Measurements from ENCODE around the gene CH25H.
"Not testable (repeated sequence)": the region's sequence is repeated elsewhere in the genome, so short reads cannot be mapped to it uniquely, and the experiment has no call there.

CH25H gene, protein sequence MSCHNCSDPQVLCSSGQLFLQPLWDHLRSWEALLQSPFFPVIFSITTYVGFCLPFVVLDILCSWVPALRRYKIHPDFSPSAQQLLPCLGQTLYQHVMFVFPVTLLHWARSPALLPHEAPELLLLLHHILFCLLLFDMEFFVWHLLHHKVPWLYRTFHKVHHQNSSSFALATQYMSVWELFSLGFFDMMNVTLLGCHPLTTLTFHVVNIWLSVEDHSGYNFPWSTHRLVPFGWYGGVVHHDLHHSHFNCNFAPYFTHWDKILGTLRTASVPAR

DNA sequence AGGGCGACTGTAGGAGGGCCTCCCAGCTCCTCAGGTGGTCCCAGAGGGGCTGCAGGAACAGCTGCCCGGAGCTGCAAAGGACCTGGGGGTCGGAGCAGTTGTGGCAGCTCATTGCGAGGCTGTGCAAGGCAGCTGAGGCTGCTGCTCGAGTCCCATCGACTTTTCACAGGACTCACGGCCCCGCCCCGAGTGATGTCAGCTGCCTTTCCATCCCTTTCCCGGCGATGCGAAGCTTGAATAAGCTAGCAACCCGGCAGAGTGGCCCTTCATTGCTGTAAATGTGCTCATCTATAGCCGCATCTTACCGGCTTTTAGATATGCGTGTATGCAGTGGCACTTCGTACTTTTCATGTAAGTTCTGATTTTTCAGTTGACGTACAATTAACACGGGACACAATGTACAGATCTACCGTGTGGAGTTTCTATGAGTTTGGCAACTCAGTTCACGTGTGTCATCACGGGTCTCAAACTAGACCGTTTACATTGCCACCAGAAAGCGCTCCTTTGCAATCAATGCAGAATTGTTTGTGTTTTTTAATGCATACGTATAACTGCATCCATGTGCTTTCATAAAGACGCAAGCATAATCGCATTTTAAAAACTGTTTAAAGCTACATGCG, at the start of gene CH25H:
TSS of gene CH25H (minus strand) at position 137 of the 620 bp plus-strand sequence. CDS start at position 112, 25 bp downstream.
- DNase-seq (ENCODE audit: low read depth), result peak; percentile 46
- H3K4me3 ChIP-seq (ENCODE audit: low read depth, low read length), result peak within 1 kb of the TSS; percentile 55

DNA sequence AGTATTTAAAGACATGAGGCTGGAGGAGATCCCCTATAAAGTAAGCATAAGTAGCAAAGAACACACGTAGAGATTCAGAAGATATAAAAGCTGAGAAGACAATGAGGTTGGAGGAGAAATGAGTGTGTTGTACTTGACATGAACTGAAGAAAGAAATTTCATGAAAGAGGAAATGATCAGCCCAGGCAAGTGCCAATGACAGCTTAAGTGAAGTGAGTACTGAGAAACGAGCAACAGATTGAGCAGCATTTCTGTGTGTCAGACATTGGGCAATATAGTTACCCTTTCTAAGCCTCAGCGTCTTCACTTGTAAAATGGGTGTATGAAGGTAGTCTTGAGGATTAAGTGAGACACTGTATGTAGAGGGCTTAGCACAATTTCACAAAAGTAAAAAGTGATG, 49.2 kb upstream of the CH25H start:
- H3K4me3 ChIP-seq (ENCODE audit: low read depth, low read length), result no peak overlapping the region
- DNase-seq (ENCODE audit: low read depth), result no peak

DNA sequence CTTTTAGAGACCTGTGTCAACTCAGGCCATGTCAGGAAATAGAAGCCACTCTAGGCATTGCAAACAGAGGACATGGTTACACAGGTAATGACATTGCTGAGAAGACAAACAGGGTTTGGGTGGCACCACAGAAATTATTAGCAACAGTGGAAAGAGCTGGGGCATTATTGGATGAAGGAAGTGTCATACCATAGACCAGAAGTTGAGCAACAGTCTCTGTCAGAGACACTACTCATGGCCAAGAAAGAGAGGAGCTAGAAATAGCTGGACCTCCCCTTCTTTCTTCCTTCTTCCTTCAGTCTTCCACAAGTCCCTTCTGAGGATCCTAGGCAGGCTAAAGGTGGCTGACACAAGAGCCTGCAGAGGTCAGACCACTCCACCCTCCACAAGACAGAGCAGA, 48.7 kb upstream of the CH25H start:
- no peak for DNase-seq (ENCODE audit: low read depth)
- H3K4me3 ChIP-seq (ENCODE audit: low read depth, low read length), result no peak overlapping the region

DNA sequence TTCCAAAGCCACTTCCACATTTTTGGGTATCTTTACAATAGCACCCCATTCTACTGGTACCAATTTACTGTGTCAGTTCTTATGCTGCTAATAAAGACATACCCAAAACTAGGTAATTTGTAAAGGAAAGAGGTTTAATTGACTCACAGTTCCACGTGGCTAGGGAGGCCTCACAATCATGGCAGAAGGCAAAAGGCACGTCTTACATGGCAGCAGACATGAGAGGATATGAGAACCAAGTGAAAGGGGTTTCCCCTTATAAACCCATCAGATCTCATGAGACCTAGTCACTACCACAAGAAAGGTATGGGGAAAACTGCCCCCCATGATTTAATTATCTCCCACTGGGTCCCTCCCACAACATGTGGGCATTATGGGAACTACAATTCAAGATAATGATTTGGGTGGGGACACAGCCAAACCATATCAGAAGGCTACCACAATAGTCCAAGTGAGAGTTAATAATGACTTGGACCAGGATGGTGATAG, 48.0 kb upstream of the CH25H start:
- not testable (repeated sequence) for H3K4me3 ChIP-seq (ENCODE audit: low read depth, low read length); DNase-seq (ENCODE audit: low read depth)

DNA sequence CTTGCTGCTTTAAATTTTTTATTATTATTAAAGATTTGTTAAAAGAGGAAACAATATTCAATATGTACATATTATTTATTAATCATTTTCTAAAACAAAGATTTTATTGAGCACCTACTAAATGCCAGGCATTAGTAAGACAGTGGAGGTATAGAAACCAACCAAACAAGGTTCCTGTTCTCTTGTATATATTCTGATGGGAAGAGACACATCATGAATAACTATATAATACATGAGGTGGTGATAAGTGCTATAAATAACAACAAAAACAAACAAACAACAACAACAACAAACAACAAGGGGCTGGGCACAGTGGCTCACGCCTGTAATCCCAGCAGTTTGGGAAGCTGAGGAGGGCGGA, 45.1 kb upstream of the CH25H start:
- peak overlapping the region; percentile 81 for H3K4me3 ChIP-seq (ENCODE audit: low read depth, low read length)
- DNase-seq (ENCODE audit: low read depth), result no peak

DNA sequence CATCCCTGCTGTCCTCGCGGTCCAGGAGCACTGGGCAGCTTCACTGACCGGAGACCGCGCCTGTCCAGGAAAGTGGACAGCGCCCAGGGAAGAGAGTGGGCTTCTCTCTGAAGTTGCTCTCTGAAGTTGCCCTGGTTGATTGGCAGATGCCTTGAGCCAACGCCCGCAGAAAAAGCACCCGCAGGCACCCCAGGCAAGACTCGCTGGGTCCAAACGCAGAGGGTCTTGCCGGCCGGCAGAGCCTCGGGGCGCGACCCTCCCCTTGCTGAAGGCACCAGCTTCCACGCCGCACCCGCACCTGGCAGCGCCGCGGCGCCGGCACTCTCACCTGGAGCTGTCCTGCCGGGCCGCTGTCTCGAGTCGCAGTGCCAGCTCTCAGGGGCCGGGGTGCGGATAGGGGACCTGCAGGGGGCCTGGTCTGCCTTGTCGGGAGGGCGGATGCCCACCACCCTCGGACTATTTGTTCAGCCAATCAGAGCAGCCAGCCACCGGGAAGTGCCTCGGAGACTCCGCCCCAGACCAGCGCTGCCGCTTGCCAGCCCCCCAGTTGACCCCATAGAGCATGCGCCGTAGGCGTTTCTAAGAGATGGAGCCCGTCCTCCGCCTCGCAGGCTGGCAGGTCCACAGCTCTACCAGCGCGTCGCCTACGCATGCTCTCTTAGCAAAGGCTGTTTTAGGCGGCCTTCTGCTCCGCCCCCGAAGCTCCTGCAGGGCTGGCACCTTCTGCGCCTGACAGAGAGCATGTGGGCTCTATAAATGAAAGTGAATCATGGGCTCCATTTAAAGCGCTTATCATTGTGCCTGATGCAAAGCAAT, 44.5 kb upstream of the CH25H start, which contains the start of gene LIPA:
TSS of gene LIPA (minus strand) at position 367 of the 816 bp plus-strand sequence. CDS start 4,127 bp downstream, outside the sequence.
- H3K4me3 ChIP-seq (ENCODE audit: low read depth, low read length), result peak within 1 kb of the TSS; percentile 81

DNA sequence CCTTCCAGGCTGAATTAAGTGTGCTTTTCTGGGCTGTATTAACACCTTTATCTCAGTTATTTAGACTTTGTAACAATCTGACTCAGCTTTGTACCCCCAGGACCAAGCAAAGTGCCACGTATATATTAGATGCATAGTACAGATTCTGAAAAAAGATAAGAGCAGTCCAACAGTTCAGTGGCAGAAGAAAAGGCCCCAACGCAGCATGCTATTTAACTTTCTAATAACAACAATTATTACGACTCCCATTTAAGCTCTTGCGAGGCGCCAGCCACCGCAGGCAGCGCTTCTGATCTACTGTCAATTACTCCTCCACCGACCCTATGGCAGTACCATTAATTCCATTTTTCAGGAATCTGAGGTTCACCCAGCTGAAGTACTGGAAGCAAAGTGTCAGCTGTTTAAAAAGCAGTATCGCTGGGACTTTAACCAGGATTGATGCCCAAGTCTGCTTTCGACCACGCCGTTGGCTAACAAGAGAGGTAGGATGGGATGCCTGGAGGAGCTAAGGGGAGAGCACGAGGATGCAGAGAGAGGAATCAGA, 43.8 kb upstream of the CH25H start:
- peak overlapping the region; percentile 81 for H3K4me3 ChIP-seq (ENCODE audit: low read depth, low read length)
- DNase-seq (ENCODE audit: low read depth), result no peak

More for the DNA sequence above, 44.5 kb upstream of the CH25H start, which contains the start of gene LIPA:
- DNase-seq (ENCODE audit: low read depth), result peak; percentile 90

DNA sequence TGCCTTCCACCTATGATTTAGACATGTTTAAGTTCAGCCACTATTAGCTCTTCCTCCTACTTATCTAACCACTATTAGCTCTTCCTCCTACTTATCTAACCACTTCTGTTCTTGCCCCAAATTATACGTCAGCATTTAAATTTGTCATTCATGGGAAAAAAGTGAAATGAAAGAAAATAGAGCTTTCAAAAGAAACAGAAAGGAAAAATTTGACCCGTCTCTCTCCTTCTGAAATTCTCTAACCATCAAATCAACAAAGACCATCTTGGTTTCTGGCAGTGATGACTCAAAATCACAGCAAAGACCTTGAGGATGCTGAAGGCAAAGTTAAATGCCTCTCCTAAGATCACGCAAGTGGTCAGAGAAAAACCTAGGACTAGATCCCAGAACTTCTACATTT, 41.9 kb upstream of the CH25H start:
- no peak for DNase-seq (ENCODE audit: low read depth)
- no peak overlapping the region for H3K4me3 ChIP-seq (ENCODE audit: low read depth, low read length)

DNA sequence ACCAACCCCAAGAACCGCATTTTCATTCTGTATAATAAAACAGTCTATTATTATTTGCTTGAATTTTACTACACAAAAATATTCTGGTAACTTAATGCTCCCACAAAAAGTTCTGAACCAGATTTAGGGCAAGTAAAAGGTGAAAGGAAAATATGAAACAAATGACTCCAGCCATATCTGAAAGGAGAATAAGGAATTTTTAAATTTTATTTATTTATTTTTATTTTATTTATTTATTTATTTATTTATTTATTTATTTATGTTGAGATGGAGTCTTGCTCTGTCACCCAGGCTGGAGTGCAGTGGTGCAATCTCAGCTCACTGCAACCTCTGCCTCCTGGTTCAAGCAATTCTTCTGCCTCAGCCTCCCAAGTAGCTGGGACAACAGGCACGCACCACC, 40.5 kb upstream of the CH25H start:
- not testable (repeated sequence) for H3K4me3 ChIP-seq (ENCODE audit: low read depth, low read length); DNase-seq (ENCODE audit: low read depth)

DNA sequence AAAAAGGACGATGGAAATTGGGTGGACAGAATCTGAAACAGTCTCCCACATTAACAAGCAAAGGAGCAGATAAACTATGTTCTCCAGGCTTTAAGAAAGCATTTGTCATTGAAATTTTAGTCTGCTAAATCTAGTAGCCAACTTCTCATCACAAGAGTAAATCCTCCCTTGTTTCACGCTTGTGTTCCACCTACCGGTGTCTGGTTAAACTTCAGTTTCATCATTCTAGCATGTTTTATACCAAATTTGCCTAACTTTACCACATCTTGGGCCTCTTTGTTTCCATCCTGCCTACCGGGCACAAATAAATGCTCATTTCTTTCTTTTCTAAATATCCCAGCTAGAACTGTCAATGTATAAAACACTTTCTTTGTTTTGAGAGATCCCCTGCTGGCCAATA, 38.7 kb upstream of the CH25H start:
- no peak for DNase-seq (ENCODE audit: low read depth)

DNA sequence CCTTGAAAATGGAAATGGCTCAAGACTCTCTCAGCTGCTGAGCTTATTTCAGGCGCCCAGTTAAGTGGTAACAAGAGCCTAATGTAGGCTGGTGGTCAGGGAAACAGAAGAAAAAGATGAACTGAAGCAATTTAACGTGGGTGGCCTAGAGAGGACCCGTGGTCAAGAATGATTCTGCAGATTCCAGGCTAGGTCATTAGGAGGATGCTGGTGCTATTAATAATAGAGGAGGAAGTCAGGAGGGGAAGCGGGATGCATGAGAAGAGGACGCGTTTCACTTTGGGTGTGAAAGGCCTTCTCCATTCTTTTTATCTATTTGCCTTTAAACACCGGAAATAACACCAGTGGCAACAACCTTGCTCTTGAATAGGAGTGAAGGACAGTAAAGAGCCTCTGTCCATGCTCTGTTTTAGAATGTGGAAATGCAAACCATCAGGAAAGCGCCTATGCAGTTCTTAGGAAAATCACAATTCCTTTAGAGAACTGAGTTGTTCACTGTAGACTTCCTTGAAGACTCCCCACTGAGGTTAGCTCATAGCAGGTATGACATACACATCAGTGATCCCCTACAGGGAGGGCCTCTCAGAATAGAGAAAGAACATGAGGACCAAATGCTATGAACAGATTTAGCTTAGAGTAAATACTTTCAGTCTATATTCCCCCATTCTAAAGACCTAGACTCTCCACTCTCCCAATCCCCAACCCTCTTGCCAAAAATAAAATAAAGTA, 35.9 kb upstream of the CH25H start:
- no peak for DNase-seq (ENCODE audit: low read depth)
- no peak overlapping the region for H3K4me3 ChIP-seq (ENCODE audit: low read depth, low read length)

More for the DNA sequence above, 38.7 kb upstream of the CH25H start:
- H3K4me3 ChIP-seq (ENCODE audit: low read depth, low read length), result no peak overlapping the region

DNA sequence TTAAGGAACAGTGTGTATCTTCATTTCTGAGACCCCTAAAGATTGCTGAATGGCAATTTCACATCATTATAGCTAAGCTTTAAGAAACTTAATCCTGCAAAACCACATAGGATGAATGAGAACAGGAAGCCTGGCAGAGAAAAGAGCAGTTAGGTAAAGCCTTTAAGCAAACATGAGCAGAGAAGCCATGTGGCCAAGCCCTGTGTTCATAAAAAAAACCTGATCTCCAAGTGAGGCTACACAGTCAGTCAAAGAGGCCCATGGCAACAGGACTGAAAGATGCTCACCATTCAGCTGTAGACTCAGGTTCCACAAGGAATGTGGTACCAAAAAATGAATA, 35.2 kb upstream of the CH25H start:
- H3K4me3 ChIP-seq (ENCODE audit: low read depth, low read length), result no peak overlapping the region
- DNase-seq (ENCODE audit: low read depth), result no peak

DNA sequence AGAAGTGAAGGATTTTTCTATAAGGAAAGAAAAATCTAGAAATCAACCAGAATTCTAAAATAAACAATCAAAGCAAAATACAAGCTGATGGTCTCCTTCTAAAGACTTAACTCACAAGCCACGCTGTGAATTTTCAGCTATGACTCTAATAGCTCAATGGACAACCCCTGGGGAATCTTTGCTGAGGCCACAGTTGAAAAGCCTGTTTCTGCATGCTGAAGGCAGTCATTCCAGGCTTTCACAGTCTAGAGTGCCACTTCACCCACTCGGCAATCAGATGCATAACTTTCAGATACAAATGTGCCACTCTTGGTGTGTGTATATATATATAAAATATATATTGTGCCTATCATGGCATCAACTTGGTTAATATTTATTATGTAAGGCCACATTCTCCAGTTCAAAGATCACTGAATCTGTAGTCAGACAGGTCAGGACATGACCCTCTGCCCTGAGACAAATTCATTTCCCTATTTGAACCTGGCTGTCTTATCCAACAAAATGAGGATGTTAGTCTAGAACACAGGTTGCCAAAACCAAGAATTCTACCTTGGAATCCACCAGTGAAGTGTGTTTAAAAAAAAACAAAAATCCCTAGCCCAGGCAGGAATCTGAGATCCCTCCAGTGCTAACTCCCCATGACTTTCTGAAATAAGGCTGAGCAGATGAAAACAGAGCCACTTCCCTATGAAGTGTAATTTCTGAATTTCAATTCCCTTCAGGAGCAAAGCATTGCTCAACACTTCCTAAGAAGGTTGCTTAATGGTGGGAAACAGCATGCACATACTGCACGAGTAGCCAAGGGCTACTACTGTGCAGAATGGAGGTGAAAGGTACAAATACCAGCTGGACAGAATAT, 34.6 kb upstream of the CH25H start:
- H3K4me3 ChIP-seq (ENCODE audit: low read depth, low read length), result no peak overlapping the region
- peak; percentile 76 for DNase-seq (ENCODE audit: low read depth)

DNA sequence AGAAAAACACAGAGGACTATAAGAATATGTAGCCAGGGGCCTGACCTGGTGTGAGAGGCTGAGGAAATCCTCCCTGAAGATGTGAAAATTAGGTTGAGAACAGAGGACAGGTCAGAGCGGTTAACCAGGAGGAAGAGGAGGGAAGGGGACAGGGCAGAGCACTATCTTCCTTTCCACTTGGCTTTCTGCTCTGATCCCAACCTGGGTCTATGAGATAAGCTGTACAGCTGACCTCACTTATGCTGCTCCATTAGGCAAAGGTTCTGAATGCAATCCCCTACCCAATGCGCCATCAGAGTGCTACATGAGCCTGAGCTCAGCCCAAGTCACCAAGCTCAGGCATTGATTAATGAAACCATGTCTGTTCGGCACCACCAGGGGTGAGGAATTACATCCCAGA, 33.9 kb upstream of the CH25H start:
- no peak overlapping the region for H3K4me3 ChIP-seq (ENCODE audit: low read depth, low read length)
- DNase-seq (ENCODE audit: low read depth), result no peak

DNA sequence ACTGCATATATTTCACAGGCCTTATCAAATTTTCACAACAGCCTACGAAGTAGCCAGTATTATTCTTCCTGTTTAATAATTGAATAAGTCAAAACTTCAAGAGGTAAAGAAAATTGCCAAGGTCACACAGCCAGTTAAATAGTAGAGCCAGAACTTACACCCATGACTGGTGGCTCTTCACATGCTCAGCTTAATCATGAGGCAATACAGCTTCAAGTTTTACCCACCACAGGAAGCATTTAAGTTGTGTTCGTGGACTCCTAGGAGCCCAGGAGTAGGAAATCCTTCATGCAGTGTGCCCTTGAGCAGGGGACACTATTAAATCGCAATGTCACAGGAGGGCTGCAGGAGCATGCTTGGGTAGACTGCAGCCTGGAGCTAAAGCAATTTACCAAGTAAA, 33.4 kb upstream of the CH25H start:
- no peak for DNase-seq (ENCODE audit: low read depth)
- H3K4me3 ChIP-seq (ENCODE audit: low read depth, low read length), result no peak overlapping the region

DNA sequence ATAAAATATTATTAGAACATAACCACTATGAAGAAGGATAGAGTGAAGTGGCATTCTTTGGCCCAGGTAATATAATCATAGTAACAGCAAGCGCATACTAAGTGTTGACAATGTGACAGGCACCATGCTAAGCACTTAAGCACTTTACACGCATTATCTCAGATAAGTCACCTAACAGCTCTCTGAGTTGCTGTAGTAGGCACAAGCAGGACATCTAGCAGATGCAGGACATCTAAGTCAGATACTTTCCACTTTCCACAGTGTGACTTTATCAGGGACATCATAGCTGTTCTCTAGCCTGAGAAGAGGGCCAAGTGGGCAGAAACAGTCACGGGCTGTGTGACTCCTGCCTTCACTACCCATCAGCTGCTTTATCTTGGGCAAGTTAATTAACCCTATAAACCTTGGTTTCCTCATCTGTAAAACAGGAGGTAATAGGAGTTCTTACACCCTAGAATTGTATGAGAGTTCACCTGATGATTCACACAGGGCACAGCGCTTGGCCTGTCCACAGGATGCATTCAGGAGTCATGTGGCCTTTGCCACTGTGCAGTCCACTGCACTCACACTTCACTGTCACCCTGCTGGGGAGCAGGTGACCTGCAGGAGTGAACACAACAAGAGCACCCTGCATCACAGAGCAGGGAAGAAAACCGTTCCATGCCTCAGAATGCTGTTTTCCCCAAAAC, 32.0 kb upstream of the CH25H start:
- no peak for DNase-seq (ENCODE audit: low read depth)
- no peak overlapping the region for H3K4me3 ChIP-seq (ENCODE audit: low read depth, low read length)

DNA sequence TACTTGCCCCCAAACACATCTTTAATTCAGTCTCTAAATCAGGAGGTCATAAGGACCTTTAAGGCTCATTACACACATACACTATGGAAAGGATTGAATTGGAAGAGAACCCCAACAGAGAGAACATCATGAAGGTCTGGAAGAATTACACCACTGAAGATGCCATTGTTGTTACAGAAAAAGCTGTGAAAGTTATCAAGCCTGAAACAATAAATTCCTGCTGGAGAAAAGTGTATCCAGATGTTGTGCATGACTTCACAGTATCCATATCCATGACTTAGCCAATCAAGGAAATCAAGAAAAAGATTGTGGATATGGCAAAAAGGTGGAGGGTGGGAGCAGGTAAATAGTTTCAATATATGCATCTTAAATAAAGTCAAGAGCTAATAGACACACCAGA, 30.7 kb upstream of the CH25H start:
- DNase-seq (ENCODE audit: low read depth), result no peak
- no peak overlapping the region for H3K4me3 ChIP-seq (ENCODE audit: low read depth, low read length)

DNA sequence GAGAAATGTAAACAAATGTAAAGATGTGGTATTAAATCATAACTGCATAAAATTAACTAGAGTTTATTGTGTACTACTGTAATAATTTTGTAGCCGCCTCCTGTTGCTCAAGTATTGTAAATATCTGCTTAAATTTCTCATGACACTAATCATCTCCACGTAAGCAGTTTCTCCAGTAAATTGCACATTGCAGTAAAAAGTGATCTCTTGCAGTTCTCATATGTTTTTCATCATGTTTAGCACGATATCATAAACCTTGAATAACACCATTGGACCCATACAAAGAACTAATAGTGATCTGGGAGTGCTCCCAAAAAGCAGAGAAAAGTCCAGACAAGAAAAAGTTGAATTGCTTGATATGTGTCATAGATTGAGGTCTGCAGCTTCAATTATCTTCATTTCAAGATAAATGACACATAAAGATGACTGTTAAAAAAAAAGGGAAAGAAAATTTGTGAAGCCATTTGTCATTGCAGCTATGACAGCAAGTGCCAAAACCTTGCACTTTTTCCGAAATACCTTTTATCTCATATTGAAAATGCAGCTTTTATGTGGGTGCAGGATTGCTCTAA, 29.2 kb upstream of the CH25H start:
- no peak overlapping the region for H3K4me3 ChIP-seq (ENCODE audit: low read depth, low read length)
- DNase-seq (ENCODE audit: low read depth), result no peak
